B cell (primary cell): ENCODE measurements around the gene YTHDC2. TPM values are rescaled to one million over a fixed set of nuclear protein-coding genes. Genes with fewer than 3 reads are reported as not detected.
A peak's percentile ranks its signal among the peaks of the same experiment; 100 is the strongest.

Source experiments
- ATAC-seq: fragments of 200-7000 bp; cut with Tn5 transposase; one replicate; pipeline ENCODE4 v1.10.0; 2021; ENCODE audit warnings: low read depth, mild to moderate bottlenecking, moderate number of reproducible peaks, moderate library complexity
- CTCF ChIA-PET: fragments of 350-600 bp; sonication (Branson Sonifier 250); formaldehyde crosslinking; loops from one replicate; lab custom pipeline; 2021; ENCODE audit warnings: antibody characterized with exemption, inconsistent platforms; lab: Charles Lee
- POLR2A ChIA-PET: fragments of 350-600 bp; sonication (Branson Sonifier 250); formaldehyde crosslinking; loops from one replicate; lab custom pipeline; 2021; ENCODE audit warnings: antibody characterized with exemption; lab: Charles Lee
- DNase-seq: peaks from one replicate; pipeline ENCODE4 v3.0.0; 2013
- H2AFZ ChIP-seq: 2 replicates; pipeline ENCODE4 v1.6.1; 2012; ENCODE audit warnings: mild to moderate bottlenecking, low read depth, low read length; ENCODE audit not compliant: insufficient read depth, poor library complexity, severe bottlenecking
- H3K27ac ChIP-seq, 2 donors: 1 replicate in 1 of 2; 2 replicates in 1 of 2; pipeline ENCODE4 v1.5.1; 2012 to 2013; ENCODE audit warnings: low read length in 2 of 2, mild to moderate bottlenecking in 2 of 2, moderate library complexity in 1 of 2
- H3K27me3 ChIP-seq, 4 experiments: fragments of 200-600 bp in 1 of 4; sonication (generic) in 1 of 4; replicated peaks in 1 of 4; 1 replicate in 2 of 4; 2 replicates in 2 of 4; pipeline versions ENCODE4 v1.6.1 to v1.7.0; 2013 to 2016; ENCODE audit warnings: low read length in 3 of 4, mild to moderate bottlenecking in 2 of 4, mixed read lengths in 1 of 4, moderate library complexity in 1 of 4; ENCODE audit not compliant: insufficient read depth in 4 of 4, control insufficient read depth in 3 of 4; ENCODE audit errors: control extremely low read depth in 1 of 4
- H3K36me3 ChIP-seq, 2 experiments: replicated peaks in 1 of 2; 1 replicate in 1 of 2; 2 replicates in 1 of 2; pipeline versions ENCODE4 v1.6.1 to v1.7.1; 2013; ENCODE audit warnings: low read length in 1 of 2; ENCODE audit not compliant: insufficient read depth in 2 of 2, control insufficient read depth in 1 of 2; ENCODE audit errors: control extremely low read depth in 1 of 2, extremely low read depth in 1 of 2
- H3K4me1 ChIP-seq, 2 donors: fragments of 200-600 bp in 1 of 2; sonication (generic) in 1 of 2; 1 replicate in 1 of 2; 2 replicates in 1 of 2; pipeline versions ENCODE4 v1.5.1 to v1.6.1; 2013 to 2017; ENCODE audit warnings: low read length in 2 of 2; ENCODE audit not compliant: control insufficient read depth in 2 of 2, insufficient read depth in 2 of 2
- H3K4me2 ChIP-seq: replicated peaks from 2 replicates; pipeline ENCODE3; 2012; ENCODE audit warnings: mild to moderate bottlenecking, low read depth, low read length; ENCODE audit not compliant: poor library complexity, severe bottlenecking
- H3K4me3 ChIP-seq, 5 experiments: fragments of 200-600 bp in 1 of 5; sonication (generic) in 1 of 5; 1 replicate in 3 of 5; 2 replicates in 2 of 5; pipeline versions ENCODE4 v1.5.1 to v1.7.0; 2011 to 2016; ENCODE audit warnings: low read length in 4 of 5, mild to moderate bottlenecking in 4 of 5, low read depth in 2 of 5, control low read depth in 1 of 5, moderate library complexity in 1 of 5; ENCODE audit not compliant: insufficient read depth in 1 of 5; ENCODE audit errors: control extremely low read depth in 1 of 5, extremely low read depth in 1 of 5
- H3K79me2 ChIP-seq: fragments of 200-600 bp; sonication (generic); one replicate; pipeline ENCODE4 v1.6.0; 2016; ENCODE audit warnings: low read length; ENCODE audit not compliant: control insufficient read depth, insufficient read depth
- H3K9ac ChIP-seq: fragments of 200-600 bp; sonication (generic); 2 replicates; pipeline ENCODE4 v1.6.1; 2017; ENCODE audit warnings: mild to moderate bottlenecking, low read length, moderate library complexity
- H3K9me3 ChIP-seq, 3 donors: one replicate each; pipeline versions ENCODE4 v1.6.1 to v1.7.1; 2013; ENCODE audit warnings: low read length in 2 of 3; ENCODE audit not compliant: control insufficient read depth in 2 of 3, insufficient read depth in 1 of 3; ENCODE audit errors: control extremely low read depth in 1 of 3
- H4K20me1 ChIP-seq: 2 replicates; pipeline ENCODE4 v1.6.0; 2012; ENCODE audit warnings: mild to moderate bottlenecking, low read length; ENCODE audit not compliant: insufficient read depth, control insufficient read depth, poor library complexity, severe bottlenecking
- H3K27ac Mint-ChIP-seq: one replicate; pipeline ENCODE4 v1.8.0; 2021; ENCODE audit warnings: mixed read lengths
- H3K27me3 Mint-ChIP-seq: one replicate; pipeline ENCODE4 v1.8.0; 2021; ENCODE audit warnings: mixed read lengths
- H3K4me1 Mint-ChIP-seq: one replicate; pipeline ENCODE4 v1.8.0; 2021; ENCODE audit warnings: mixed read lengths
- H3K4me3 Mint-ChIP-seq: one replicate; pipeline ENCODE4 v1.8.0; 2021; ENCODE audit warnings: mixed read lengths
- H3K9me3 Mint-ChIP-seq: one replicate; pipeline ENCODE4 v1.8.0; 2022; ENCODE audit warnings: mixed read lengths; ENCODE audit not compliant: insufficient read depth
- CTCF ChIP-seq: fragments of 200-600 bp; IDR thresholded peaks from one replicate; pipeline ENCODE4 v1.8.0; 2022; ENCODE audit warnings: antibody characterized with exemption, mild to moderate bottlenecking
- EZH2 ChIP-seq: IDR thresholded peaks from 2 replicates; pipeline ENCODE4 v1.6.1; 2012; ENCODE audit warnings: borderline replicate concordance, low read depth, mild to moderate bottlenecking, moderate library complexity, low read length; ENCODE audit not compliant: insufficient read depth, poor library complexity, severe bottlenecking
- WGBS: methylation state at CpG from one replicate; pipeline ENCODE4 v1.1.5; 2013; ENCODE audit warnings: missing lambda C conversion rate; ENCODE audit not compliant: insufficient coverage; 5-methylcytosine and 5-hydroxymethylcytosine counted together
- intact Hi-C: fragments of 100-400 bp; cut with micrococcal nuclease; formaldehyde crosslinking; loops from one replicate; pipeline ENCODE4 v1.10.0; 2022
- polyA plus RNA-seq: library from polyadenylated mRNA; depleted of rRNA; stranded (reverse); fragments of >200 nt; gene quantifications from 2 replicates; pipeline ENCODE4 v1.2.3, GENCODE V29; 2012
- total RNA-seq, 2 donors: library from RNA; stranded (reverse); fragments of 120-200 nt in 1 of 2; gene quantifications; 1 replicate in 1 of 2; 2 replicates in 1 of 2; pipeline versions ENCODE4 v1.2.3 to v1.2.4, GENCODE V29; 2013 to 2022

Gene YTHDC2
- total and polyA plus RNA-seq, 2 donors (not counting 1 experiment from before 2014, with no cell fraction given) = 8.6 to 52.6 TPM

- no peaks in the 10 kb centered on the region for H3K36me3 ChIP-seq
- no peak for TF ChIP-seq CTCF
- TF ChIP-seq EZH2 = no peak
- H3K9me3 ChIP-seq = peaks cover 7 to 37% (median 24%) of the 10 kb centered on the region in 3 donors
- no peak overlapping the region for H3K27ac ChIP-seq
- ChIA-PET POLR2A (no interaction called here), CTCF (no interaction called here)
- intact Hi-C loops = no loop called here
- H2AFZ ChIP-seq = peak overlapping the region; percentile 77
- H3K9ac ChIP-seq = peak overlapping the region; percentile 54
- 12% methylated on average over 18 of the region's 18 CpGs for WGBS
- H3K27me3 ChIP-seq = peaks cover 0 to 59% (median 49%) of the 10 kb centered on the region in 4 experiments
- no peak for ATAC-seq
- Mint-ChIP-seq H3K4me3 (peak overlapping the region; percentile 77), H3K9me3 (peaks cover 10% of the 10 kb centered on the region), H3K27me3 (peaks cover 86% of the 10 kb centered on the region), H3K4me1 (peaks cover 10% of the 10 kb centered on the region), H3K27ac (no peak overlapping the region)
- DNase-seq = peak; percentile 25
- H3K4me1 ChIP-seq = peaks cover 16 to 20% of the 10 kb centered on the region in 2 donors
- peak overlapping the region; percentile 82 for H3K4me2 ChIP-seq
- peak overlapping the region in 4 of 5 experiments; percentile 13 to 47 (median 39) for H3K4me3 ChIP-seq
- H4K20me1 ChIP-seq = no peaks in the 10 kb centered on the region
- H3K79me2 ChIP-seq = no peaks in the 10 kb centered on the region
These were observed 26.1 kb upstream of the YTHDC2 start for GRCh38 chr5:113487416-113487780.

GRCh38 chr5:113487781-113488644 is 25.5 kb upstream of the YTHDC2 start, which contains the start of gene MCC:
MCC (minus strand) TSS chr5:113488453.
- Histone ChIP-seq H3K36me3 (no peaks in the 10 kb centered on the region), H4K20me1 (no peaks in the 10 kb centered on the region), H2AFZ (peak within 1 kb of the TSS; percentile 77), H3K4me1 (peaks cover 16 to 20% of the 10 kb centered on the region in 2 donors), H3K79me2 (no peaks in the 10 kb centered on the region), H3K9ac (peak within 1 kb of the TSS; percentile 54), H3K4me3 (peak within 1 kb of the TSS; percentile 13 to 47 (median 35)), H3K4me2 (peak within 1 kb of the TSS; percentile 82), H3K9me3 (peaks cover 7 to 37% (median 24%) of the 10 kb centered on the region in 3 donors), H3K27me3 (peaks cover 0 to 59% (median 49%) of the 10 kb centered on the region in 4 experiments), H3K27ac (no peak within 1 kb of the TSS)
- ChIA-PET CTCF (no interaction called here), POLR2A (no interaction called here)
- Mint-ChIP-seq H3K4me3 (peak within 1 kb of the TSS; percentile 77), H3K4me1 (peaks cover 10% of the 10 kb centered on the region), H3K9me3 (peaks cover 10% of the 10 kb centered on the region), H3K27ac (no peak within 1 kb of the TSS), H3K27me3 (peaks cover 83% of the 10 kb centered on the region)
- DNase-seq (peak; percentile 45), ATAC-seq (no peak)
- intact Hi-C loops = no loop called here
- 8% methylated on average over 85 of the region's 86 CpGs for WGBS
- TF ChIP-seq EZH2 (peak; percentile 72), CTCF (no peak)
